ENCODE data around the gene GRIN2A. TPM values are rescaled to one million over a fixed set of nuclear protein-coding genes. Genes with fewer than 3 reads are reported as not detected.

Gene GRIN2A
- total RNA-seq, 4 donors from 2014 or later, result 0.25 to 26.1 (median 13.5) TPM

- no peak for ATAC-seq
- WGBS, 2 donors (ENCODE audit: low coverage in 1 of 2), result 80 to 83% methylated on average over 3 of the region's 3 CpGs
- H3K27ac ChIP-seq, result no peak overlapping the region
- TF ChIP-seq POLR2A (IDR thresholded peaks at IDR 0.05), result no peak
- TF ChIP-seq EP300 (IDR thresholded peaks at IDR 0.05), result no peak
- TF ChIP-seq POLR2AphosphoS5 (IDR thresholded peaks at IDR 0.05), result no peak
- TF ChIP-seq CTCF (IDR thresholded peaks at IDR 0.05), result no peak
- no peaks in the 10 kb centered on the region for H3K27me3 ChIP-seq
- H3K9me3 ChIP-seq, result no peaks in the 10 kb centered on the region
- no peak overlapping the region for H3K4me3 ChIP-seq
- no peaks in the 10 kb centered on the region for H3K36me3 ChIP-seq
- H3K4me1 ChIP-seq, result no peaks in the 10 kb centered on the region
Observed at GRCh38 chr16:9919460-9919859, 262.8 kb downstream of the GRIN2A start.

GRCh38 chr16:9917691-9918090 lies 264.5 kb downstream of the GRIN2A start:
- Histone ChIP-seq H3K27me3 (no peaks in the 10 kb centered on the region), H3K4me1 (peaks cover 0 to 14% (median 6%) of the 10 kb centered on the region in 3 donors), H3K4me3 (no peak overlapping the region), H3K9me3 (no peaks in the 10 kb centered on the region), H3K36me3 (no peaks in the 10 kb centered on the region), H3K27ac (no peak overlapping the region)
- 65 to 77% methylated on average over 6 of the region's 6 CpGs for WGBS, 2 donors (ENCODE audit: low coverage in 1 of 2)
- TF ChIP-seq EP300 (IDR thresholded peaks at IDR 0.05) (no peak), POLR2AphosphoS5 (IDR thresholded peaks at IDR 0.05) (no peak), POLR2A (IDR thresholded peaks at IDR 0.05) (no peak), CTCF (IDR thresholded peaks at IDR 0.05) (no peak)
- no peak for ATAC-seq

- ATAC-seq, result peak; percentile 36
- Histone ChIP-seq H3K36me3 (no peaks in the 10 kb centered on the region), H3K4me1 (peaks cover 0 to 17% (median 6%) of the 10 kb centered on the region in 3 donors), H3K27me3 (no peaks in the 10 kb centered on the region), H3K4me3 (no peak overlapping the region), H3K9me3 (no peaks in the 10 kb centered on the region), H3K27ac (peak overlapping the region in 2 of 4 donors; percentile 43 to 53)
- no peak for TF ChIP-seq CTCF (IDR thresholded peaks at IDR 0.05)
- TF ChIP-seq POLR2AphosphoS5 (IDR thresholded peaks at IDR 0.05), result peak; percentile 58
- TF ChIP-seq EP300 (IDR thresholded peaks at IDR 0.05), result no peak
- no peak for TF ChIP-seq POLR2A (IDR thresholded peaks at IDR 0.05)
- 21 to 35% methylated on average over 5 of the region's 5 CpGs for WGBS, 2 donors (ENCODE audit: low coverage in 1 of 2)
Observed at GRCh38 chr16:9913604-9914326, 268.5 kb downstream of the GRIN2A start.

DNA sequence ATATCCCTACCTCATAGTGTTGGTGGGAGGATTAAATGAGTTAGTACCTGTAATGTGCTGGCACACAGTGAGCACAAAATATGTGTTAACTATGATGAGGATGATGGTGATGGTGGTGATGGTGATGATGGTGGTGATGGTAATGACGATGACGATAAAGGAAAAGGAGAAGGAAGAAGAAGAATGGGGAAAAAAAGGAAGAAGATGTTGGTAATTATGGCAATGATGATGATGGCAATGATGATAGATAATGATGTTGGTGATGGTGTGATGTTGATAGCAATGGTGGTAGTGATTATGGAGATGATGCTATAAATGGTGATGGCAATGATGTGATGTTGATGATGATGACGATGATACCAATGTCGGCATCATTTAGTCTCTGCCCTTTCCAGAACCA lies 270.2 kb downstream of the GRIN2A start:
- ATAC-seq, result no peak
- peaks cover 0 to 30% (median 6%) of the 10 kb centered on the region in 3 donors for H3K4me1 ChIP-seq
- no peak overlapping the region for H3K4me3 ChIP-seq
- no peak overlapping the region for H3K27ac ChIP-seq
- no peaks in the 10 kb centered on the region for H3K36me3 ChIP-seq
- H3K27me3 ChIP-seq, result no peaks in the 10 kb centered on the region
- no peaks in the 10 kb centered on the region for H3K9me3 ChIP-seq
- WGBS, 2 donors (ENCODE audit: low coverage in 1 of 2), result 94 to 100% methylated on average over 4 of the region's 4 CpGs
- TF ChIP-seq POLR2AphosphoS5 (IDR thresholded peaks at IDR 0.05) (no peak), CTCF (IDR thresholded peaks at IDR 0.05) (no peak)

- TF ChIP-seq POLR2AphosphoS5 (IDR thresholded peaks at IDR 0.05), result no peak
- TF ChIP-seq CTCF (IDR thresholded peaks at IDR 0.05), result no peak
- no peak for TF ChIP-seq POLR2A (IDR thresholded peaks at IDR 0.05)
- TF ChIP-seq EP300 (IDR thresholded peaks at IDR 0.05), result no peak
- 84 to 89% methylated on average over 4 of the region's 4 CpGs for WGBS, 2 donors (ENCODE audit: low coverage in 1 of 2)
- no peak for ATAC-seq
- Histone ChIP-seq H3K27me3 (no peaks in the 10 kb centered on the region), H3K36me3 (no peaks in the 10 kb centered on the region), H3K4me1 (peaks cover 0 to 30% (median 6%) of the 10 kb centered on the region in 3 donors), H3K9me3 (no peaks in the 10 kb centered on the region), H3K27ac (no peak overlapping the region), H3K4me3 (no peak overlapping the region)
Observed at GRCh38 chr16:9911231-9911630, 271.0 kb downstream of the GRIN2A start.

Data from gastroesophageal sphincter (tissue), 4 donors.